Measurements from ENCODE around the gene ANKRD35.

Gene ANKRD35

GRCh38 chr1:145886816-145887215 is 1.1 kb upstream of the ANKRD35 start:
- no peak overlapping the region for H3K4me3 ChIP-seq (ENCODE audit: low read length)
- no CpG with 5 or more reads among the region's 8 CpGs for WGBS (ENCODE audit: extremely low coverage, insufficient coverage, low lambda C conversion rate)
- no peak overlapping the region for H3K4ac ChIP-seq (ENCODE audit: low read depth, low read length)
- H3K56ac ChIP-seq (ENCODE audit: low read length): no peak overlapping the region
- peaks cover 2% of the 10 kb centered on the region for H3K27me3 ChIP-seq (ENCODE audit: insufficient read depth, low read length, poor library complexity)
- H3K18ac ChIP-seq (ENCODE audit: low read length): no peak overlapping the region
- no peak overlapping the region for H2BK15ac ChIP-seq (replicated peaks; ENCODE audit: low read depth)
- H3K79me1 ChIP-seq (ENCODE audit: low read length): no peaks in the 10 kb centered on the region
- H3K4me2 ChIP-seq (ENCODE audit: low read length): no peak overlapping the region
- no peaks in the 10 kb centered on the region for H3K79me2 ChIP-seq (ENCODE audit: control insufficient read depth, insufficient read depth, low read length)
- H3K23ac ChIP-seq (ENCODE audit: low read length): no peak overlapping the region
- no peak for DNase-seq
- H3K4me1 ChIP-seq (ENCODE audit: control insufficient read depth, low read depth, low read length): no peaks in the 10 kb centered on the region
- no peak overlapping the region for H4K8ac ChIP-seq (ENCODE audit: low read depth, low read length)
- no peak overlapping the region for H2AK5ac ChIP-seq (ENCODE audit: low read length)
- no peak overlapping the region for H3K27ac ChIP-seq (ENCODE audit: low read depth, low read length)
- H3K36me3 ChIP-seq (ENCODE audit: control insufficient read depth, insufficient read depth, low read length): no peaks in the 10 kb centered on the region
- H2BK120ac ChIP-seq (ENCODE audit: low read depth, low read length): no peak overlapping the region
- no peak overlapping the region for H3K9ac ChIP-seq (ENCODE audit: low read length)
- no peak overlapping the region for H2BK5ac ChIP-seq (ENCODE audit: low read length)
- no peak overlapping the region for H4K5ac ChIP-seq (ENCODE audit: low read length)

GRCh38 chr1:145886390-145886789 is 724 bp upstream of the ANKRD35 start:
- Histone ChIP-seq H2BK120ac (ENCODE audit: low read depth, low read length) (no peak overlapping the region), H3K18ac (ENCODE audit: low read length) (no peak overlapping the region), H4K8ac (ENCODE audit: low read depth, low read length) (no peak overlapping the region), H2BK5ac (ENCODE audit: low read length) (no peak overlapping the region), H3K79me2 (ENCODE audit: control insufficient read depth, insufficient read depth, low read length) (no peaks in the 10 kb centered on the region), H2BK15ac (replicated peaks; ENCODE audit: low read depth) (no peak overlapping the region), H3K56ac (ENCODE audit: low read length) (peak overlapping the region; percentile 44), H3K4me1 (ENCODE audit: control insufficient read depth, low read depth, low read length) (no peaks in the 10 kb centered on the region), H3K27me3 (ENCODE audit: insufficient read depth, low read length, poor library complexity) (peaks cover 2% of the 10 kb centered on the region), H3K4ac (ENCODE audit: low read depth, low read length) (no peak overlapping the region), H3K27ac (ENCODE audit: low read depth, low read length) (no peak overlapping the region), H2AK5ac (ENCODE audit: low read length) (no peak overlapping the region), H3K4me2 (ENCODE audit: low read length) (no peak overlapping the region), H3K9ac (ENCODE audit: low read length) (peak overlapping the region; percentile 4), H3K4me3 (ENCODE audit: low read length) (no peak overlapping the region), H3K36me3 (ENCODE audit: control insufficient read depth, insufficient read depth, low read length) (no peaks in the 10 kb centered on the region), H4K5ac (ENCODE audit: low read length) (no peak overlapping the region), H3K79me1 (ENCODE audit: low read length) (no peaks in the 10 kb centered on the region), H3K23ac (ENCODE audit: low read length) (no peak overlapping the region)
- WGBS (ENCODE audit: extremely low coverage, insufficient coverage, low lambda C conversion rate): no CpG with 5 or more reads among the region's 11 CpGs
- no peak for DNase-seq

- Histone ChIP-seq H2BK15ac (replicated peaks; ENCODE audit: low read depth) (no peak overlapping the region), H3K18ac (ENCODE audit: low read length) (no peak overlapping the region), H3K79me1 (ENCODE audit: low read length) (no peaks in the 10 kb centered on the region), H3K4me2 (ENCODE audit: low read length) (no peak overlapping the region), H3K27me3 (ENCODE audit: insufficient read depth, low read length, poor library complexity) (peaks cover 2% of the 10 kb centered on the region), H3K4me1 (ENCODE audit: control insufficient read depth, low read depth, low read length) (no peaks in the 10 kb centered on the region), H3K23ac (ENCODE audit: low read length) (no peak overlapping the region), H3K4ac (ENCODE audit: low read depth, low read length) (no peak overlapping the region), H4K8ac (ENCODE audit: low read depth, low read length) (no peak overlapping the region), H3K36me3 (ENCODE audit: control insufficient read depth, insufficient read depth, low read length) (no peaks in the 10 kb centered on the region), H4K5ac (ENCODE audit: low read length) (no peak overlapping the region), H3K79me2 (ENCODE audit: control insufficient read depth, insufficient read depth, low read length) (no peaks in the 10 kb centered on the region), H3K27ac (ENCODE audit: low read depth, low read length) (no peak overlapping the region), H2BK5ac (ENCODE audit: low read length) (no peak overlapping the region), H2BK120ac (ENCODE audit: low read depth, low read length) (no peak overlapping the region), H3K56ac (ENCODE audit: low read length) (no peak overlapping the region), H3K9ac (ENCODE audit: low read length) (no peak overlapping the region), H2AK5ac (ENCODE audit: low read length) (no peak overlapping the region), H3K4me3 (ENCODE audit: low read length) (no peak overlapping the region)
- DNase-seq: no peak
- WGBS (ENCODE audit: extremely low coverage, insufficient coverage, low lambda C conversion rate): no CpG with 5 or more reads among the region's 1 CpG
Observed at GRCh38 chr1:145884675-145885074, 991 bp downstream of the ANKRD35 start.

- Histone ChIP-seq H3K4me3 (ENCODE audit: low read length) (no peak overlapping the region), H3K56ac (ENCODE audit: low read length) (no peak overlapping the region), H3K4ac (ENCODE audit: low read depth, low read length) (no peak overlapping the region), H3K27ac (ENCODE audit: low read depth, low read length) (no peak overlapping the region), H3K79me2 (ENCODE audit: control insufficient read depth, insufficient read depth, low read length) (no peaks in the 10 kb centered on the region), H2BK120ac (ENCODE audit: low read depth, low read length) (no peak overlapping the region), H3K79me1 (ENCODE audit: low read length) (no peaks in the 10 kb centered on the region), H3K9ac (ENCODE audit: low read length) (no peak overlapping the region), H3K23ac (ENCODE audit: low read length) (no peak overlapping the region), H3K18ac (ENCODE audit: low read length) (no peak overlapping the region), H2BK5ac (ENCODE audit: low read length) (no peak overlapping the region), H3K4me2 (ENCODE audit: low read length) (no peak overlapping the region), H3K4me1 (ENCODE audit: control insufficient read depth, low read depth, low read length) (peaks cover 8% of the 10 kb centered on the region), H2BK15ac (replicated peaks; ENCODE audit: low read depth) (no peak overlapping the region), H4K8ac (ENCODE audit: low read depth, low read length) (no peak overlapping the region), H3K36me3 (ENCODE audit: control insufficient read depth, insufficient read depth, low read length) (no peaks in the 10 kb centered on the region), H3K27me3 (ENCODE audit: insufficient read depth, low read length, poor library complexity) (peaks cover 2% of the 10 kb centered on the region), H2AK5ac (ENCODE audit: low read length) (no peak overlapping the region), H4K5ac (ENCODE audit: low read length) (no peak overlapping the region)
- DNase-seq: peak; percentile 84
- no CpG with 5 or more reads among the region's 5 CpGs for WGBS (ENCODE audit: extremely low coverage, insufficient coverage, low lambda C conversion rate)
Observed at GRCh38 chr1:145879775-145880174, 5.9 kb downstream of the ANKRD35 start.

GRCh38 chr1:145878724-145879123 is 6.9 kb downstream of the ANKRD35 start:
- Histone ChIP-seq H3K27ac (ENCODE audit: low read depth, low read length) (no peak overlapping the region), H3K79me2 (ENCODE audit: control insufficient read depth, insufficient read depth, low read length) (no peaks in the 10 kb centered on the region), H3K4me3 (ENCODE audit: low read length) (no peak overlapping the region), H2AK5ac (ENCODE audit: low read length) (no peak overlapping the region), H3K4me1 (ENCODE audit: control insufficient read depth, low read depth, low read length) (peaks cover 8% of the 10 kb centered on the region), H3K56ac (ENCODE audit: low read length) (no peak overlapping the region), H3K36me3 (ENCODE audit: control insufficient read depth, insufficient read depth, low read length) (no peaks in the 10 kb centered on the region), H2BK5ac (ENCODE audit: low read length) (no peak overlapping the region), H3K23ac (ENCODE audit: low read length) (no peak overlapping the region), H3K9ac (ENCODE audit: low read length) (no peak overlapping the region), H3K79me1 (ENCODE audit: low read length) (no peaks in the 10 kb centered on the region), H4K8ac (ENCODE audit: low read depth, low read length) (no peak overlapping the region), H3K4ac (ENCODE audit: low read depth, low read length) (no peak overlapping the region), H3K4me2 (ENCODE audit: low read length) (no peak overlapping the region), H2BK15ac (replicated peaks; ENCODE audit: low read depth) (no peak overlapping the region), H3K27me3 (ENCODE audit: insufficient read depth, low read length, poor library complexity) (no peaks in the 10 kb centered on the region), H4K5ac (ENCODE audit: low read length) (no peak overlapping the region), H2BK120ac (ENCODE audit: low read depth, low read length) (no peak overlapping the region), H3K18ac (ENCODE audit: low read length) (no peak overlapping the region)
- DNase-seq: no peak
- WGBS (ENCODE audit: extremely low coverage, insufficient coverage, low lambda C conversion rate): no CpG with 5 or more reads among the region's 2 CpGs

- H3K23ac ChIP-seq (ENCODE audit: low read length): no peak overlapping the region
- no peak overlapping the region for H3K18ac ChIP-seq (ENCODE audit: low read length)
- no peak overlapping the region for H3K4me2 ChIP-seq (ENCODE audit: low read length)
- H3K4ac ChIP-seq (ENCODE audit: low read depth, low read length): no peak overlapping the region
- H3K27me3 ChIP-seq (ENCODE audit: insufficient read depth, low read length, poor library complexity): no peaks in the 10 kb centered on the region
- H4K8ac ChIP-seq (ENCODE audit: low read depth, low read length): no peak overlapping the region
- no peak overlapping the region for H3K4me3 ChIP-seq (ENCODE audit: low read length)
- H3K9ac ChIP-seq (ENCODE audit: low read length): no peak overlapping the region
- peak; percentile 20 for DNase-seq
- H3K56ac ChIP-seq (ENCODE audit: low read length): no peak overlapping the region
- no peak overlapping the region for H2BK5ac ChIP-seq (ENCODE audit: low read length)
- no peaks in the 10 kb centered on the region for H3K36me3 ChIP-seq (ENCODE audit: control insufficient read depth, insufficient read depth, low read length)
- peaks cover 8% of the 10 kb centered on the region for H3K4me1 ChIP-seq (ENCODE audit: control insufficient read depth, low read depth, low read length)
- H4K5ac ChIP-seq (ENCODE audit: low read length): no peak overlapping the region
- no peak overlapping the region for H2BK120ac ChIP-seq (ENCODE audit: low read depth, low read length)
- H2BK15ac ChIP-seq (replicated peaks; ENCODE audit: low read depth): no peak overlapping the region
- H3K79me1 ChIP-seq (ENCODE audit: low read length): no peaks in the 10 kb centered on the region
- H3K79me2 ChIP-seq (ENCODE audit: control insufficient read depth, insufficient read depth, low read length): no peaks in the 10 kb centered on the region
- WGBS (ENCODE audit: extremely low coverage, insufficient coverage, low lambda C conversion rate): no CpG with 5 or more reads among the region's 7 CpGs
- H2AK5ac ChIP-seq (ENCODE audit: low read length): no peak overlapping the region
- no peak overlapping the region for H3K27ac ChIP-seq (ENCODE audit: low read depth, low read length)
Observed at GRCh38 chr1:145877923-145878486, 7.7 kb downstream of the ANKRD35 start.
